ENCODE measurements around the gene PPT1. TPM values are rescaled to one million over a fixed set of nuclear protein-coding genes. Genes with fewer than 3 reads are reported as not detected.
A peak's percentile ranks its signal among the peaks of the same experiment; 100 is the strongest.

The PPT1 gene
- polyA plus RNA-seq, 2 of the 4 experiments (the other 2 are of a cell fraction) = 40.2 to 56.7 TPM

DNA sequence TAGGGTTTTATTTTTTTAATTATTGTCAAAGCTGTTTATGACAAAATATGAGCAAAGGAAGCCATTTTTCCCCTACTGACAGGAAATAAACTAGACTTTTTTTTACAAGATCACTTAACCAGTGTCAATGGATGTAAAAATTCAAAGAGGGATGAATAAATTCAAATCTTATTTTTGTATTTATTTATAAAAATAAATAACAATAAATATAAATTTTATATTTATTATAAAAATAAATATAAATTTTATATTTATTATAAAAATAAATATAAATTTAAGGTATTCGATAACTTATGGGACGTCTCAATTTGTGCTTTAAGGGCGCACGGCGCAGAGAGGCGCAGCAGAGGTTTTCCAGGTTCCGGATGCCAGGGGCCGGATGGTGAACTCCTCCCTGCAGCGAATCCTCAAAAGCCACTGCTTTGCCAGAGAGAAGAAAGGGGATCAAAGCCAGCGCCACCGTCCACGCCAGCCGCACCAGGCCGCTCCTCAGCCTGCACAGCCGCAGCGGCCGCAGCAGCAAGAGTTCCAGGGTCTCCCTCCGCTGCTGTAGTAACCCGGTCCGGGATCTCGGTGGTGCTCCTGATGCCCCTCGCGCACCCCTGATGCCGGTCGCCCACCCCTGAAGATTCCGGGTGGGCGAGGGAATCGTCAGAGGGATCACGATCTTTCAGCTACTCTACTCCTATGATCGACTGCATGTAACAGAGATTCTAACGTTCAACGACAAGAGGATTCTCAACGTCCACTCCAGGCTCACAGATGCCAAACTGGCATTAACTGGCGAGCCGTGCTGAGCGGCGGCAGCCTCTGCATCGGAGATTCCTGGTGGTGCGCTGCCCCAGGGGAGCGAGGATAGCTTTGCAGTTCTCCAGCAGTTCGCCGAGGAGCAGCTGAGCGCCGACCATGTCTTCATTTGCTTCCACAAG is 35.6 kb upstream of the PPT1 start:
- ATAC-seq = no peak

DNA sequence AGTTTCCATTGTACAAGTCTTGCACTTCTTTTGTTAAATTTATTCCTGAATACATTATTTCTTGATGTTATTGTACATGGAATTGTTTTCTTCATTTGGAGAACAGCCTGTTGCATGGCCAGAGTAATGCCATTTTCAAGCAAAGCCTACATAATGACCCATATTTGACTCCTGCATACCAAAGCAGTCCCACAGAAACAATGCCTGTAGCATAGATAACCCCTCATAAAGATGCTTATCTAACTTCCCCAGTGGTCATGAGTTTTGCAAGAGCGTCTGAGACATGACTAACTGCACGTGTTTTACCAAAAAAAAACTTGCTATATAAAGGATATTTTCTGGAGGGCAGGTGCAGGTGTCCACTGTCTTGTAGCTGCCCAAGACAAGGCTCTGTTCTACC is 33.8 kb upstream of the PPT1 start:
- no peak for TF ChIP-seq EHMT2 (IDR thresholded peaks at IDR 0.05; ENCODE audit: low read depth)
- TF ChIP-seq GATA3 (IDR thresholded peaks at IDR 0.05; ENCODE audit: borderline replicate concordance) = peak; percentile 63; the same call in 1 of the 2 replicates
- ATAC-seq (no peak), DNase-seq (ENCODE audit: low read depth in 1 of 2, low spot score in 1 of 2) (peak in 1 of 2 experiments; percentile 28), FAIRE-seq (no peak)
- POLR2A ChIA-PET = no interaction called here
- H3K4me3 ChIP-seq = no peak overlapping the region
- H3K4me2 ChIP-seq = no peak overlapping the region
- CTCF ChIA-PET = interaction anchor here (0.6 to 1.4 kb wide), 2 partner anchors 31 to 49 kb away, joined by 3 to 4 read pairs; no protein-coding TSS in a partner anchor
- WGBS (ENCODE audit: missing lambda C conversion rate) = 0% methylated on average over 2 of the region's 2 CpGs
- H3K9me3 ChIP-seq = no peaks in the 10 kb centered on the region
- no peak overlapping the region for H3K27ac ChIP-seq
- no peaks in the 10 kb centered on the region for H3K4me1 ChIP-seq

More for the DNA sequence above, 35.6 kb upstream of the PPT1 start:
- H3K9me3 ChIP-seq = no peaks in the 10 kb centered on the region
- DNase-seq (ENCODE audit: low read depth in 1 of 2, low spot score in 1 of 2) (no peak), FAIRE-seq (no peak)
- CTCF ChIA-PET = interaction anchor here (0.6 to 2.3 kb wide), 4 partner anchors 11 to 275 kb away, joined by 3 to 13 read pairs (median 4); no protein-coding TSS in a partner anchor
- no peaks in the 10 kb centered on the region for H3K4me1 ChIP-seq
- WGBS (ENCODE audit: missing lambda C conversion rate) = 83% methylated on average over 34 of the region's 44 CpGs
- H3K4me2 ChIP-seq = no peak overlapping the region
- TF ChIP-seq JUNB (IDR thresholded peaks at IDR 0.05) = no peak
- no peak for TF ChIP-seq PBX3 (IDR thresholded peaks at IDR 0.05)
- H3K4me3 ChIP-seq = no peak overlapping the region
- H3K27ac ChIP-seq = no peak overlapping the region
- POLR2A ChIA-PET = no interaction called here

DNA sequence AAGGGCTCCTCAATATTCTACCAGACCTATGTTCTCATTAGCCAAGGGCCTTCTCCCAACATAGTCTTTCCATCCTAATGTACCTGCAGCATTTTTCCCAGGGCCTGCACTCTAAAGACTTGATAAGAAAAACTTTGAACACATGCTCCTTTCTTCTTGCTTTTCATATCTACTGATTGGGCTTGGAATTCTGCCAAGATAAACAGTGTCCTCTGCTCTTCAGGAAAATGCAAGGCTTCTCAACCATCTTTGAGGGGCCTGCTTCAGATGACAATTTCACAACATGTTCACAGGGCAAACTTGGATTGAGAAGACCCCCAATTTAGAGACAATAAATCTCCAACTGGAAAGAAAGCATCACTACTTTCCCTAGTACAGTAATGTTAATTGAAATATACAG is 25.8 kb upstream of the PPT1 start:
- H3K9me3 ChIP-seq = no peaks in the 10 kb centered on the region
- CTCF ChIA-PET = no interaction called here
- FAIRE-seq = no peak
- no peak for DNase-seq (ENCODE audit: low read depth in 1 of 2, low spot score in 1 of 2)
- no peaks in the 10 kb centered on the region for H3K4me1 ChIP-seq
- no peak overlapping the region for H3K4me2 ChIP-seq
- ATAC-seq = no peak
- H3K27ac ChIP-seq = no peak overlapping the region
- POLR2A ChIA-PET = no interaction called here
- TF ChIP-seq GATA3 (IDR thresholded peaks at IDR 0.05; ENCODE audit: borderline replicate concordance) (no peak), MYC (IDR thresholded peaks at IDR 0.05; ENCODE audit: borderline replicate concordance, low read length) (no peak), CTCF (IDR thresholded peaks at IDR 0.05) (no peak), PBX3 (IDR thresholded peaks at IDR 0.05) (no peak), NR3C1 (IDR thresholded peaks at IDR 0.05) (no peak), SREBF2 (IDR thresholded peaks at IDR 0.05) (no peak), RNF2 (IDR thresholded peaks at IDR 0.05; ENCODE audit: borderline replicate concordance, low read depth) (no peak), KDM1A (IDR thresholded peaks at IDR 0.05; ENCODE audit: low read depth) (no peak), ZC3H11A (IDR thresholded peaks at IDR 0.05) (no peak), ZNF302 (CRISPR knock-in tag; IDR thresholded peaks at IDR 0.05) (no peak)
- TF ChIP-seq, protein P1, sequence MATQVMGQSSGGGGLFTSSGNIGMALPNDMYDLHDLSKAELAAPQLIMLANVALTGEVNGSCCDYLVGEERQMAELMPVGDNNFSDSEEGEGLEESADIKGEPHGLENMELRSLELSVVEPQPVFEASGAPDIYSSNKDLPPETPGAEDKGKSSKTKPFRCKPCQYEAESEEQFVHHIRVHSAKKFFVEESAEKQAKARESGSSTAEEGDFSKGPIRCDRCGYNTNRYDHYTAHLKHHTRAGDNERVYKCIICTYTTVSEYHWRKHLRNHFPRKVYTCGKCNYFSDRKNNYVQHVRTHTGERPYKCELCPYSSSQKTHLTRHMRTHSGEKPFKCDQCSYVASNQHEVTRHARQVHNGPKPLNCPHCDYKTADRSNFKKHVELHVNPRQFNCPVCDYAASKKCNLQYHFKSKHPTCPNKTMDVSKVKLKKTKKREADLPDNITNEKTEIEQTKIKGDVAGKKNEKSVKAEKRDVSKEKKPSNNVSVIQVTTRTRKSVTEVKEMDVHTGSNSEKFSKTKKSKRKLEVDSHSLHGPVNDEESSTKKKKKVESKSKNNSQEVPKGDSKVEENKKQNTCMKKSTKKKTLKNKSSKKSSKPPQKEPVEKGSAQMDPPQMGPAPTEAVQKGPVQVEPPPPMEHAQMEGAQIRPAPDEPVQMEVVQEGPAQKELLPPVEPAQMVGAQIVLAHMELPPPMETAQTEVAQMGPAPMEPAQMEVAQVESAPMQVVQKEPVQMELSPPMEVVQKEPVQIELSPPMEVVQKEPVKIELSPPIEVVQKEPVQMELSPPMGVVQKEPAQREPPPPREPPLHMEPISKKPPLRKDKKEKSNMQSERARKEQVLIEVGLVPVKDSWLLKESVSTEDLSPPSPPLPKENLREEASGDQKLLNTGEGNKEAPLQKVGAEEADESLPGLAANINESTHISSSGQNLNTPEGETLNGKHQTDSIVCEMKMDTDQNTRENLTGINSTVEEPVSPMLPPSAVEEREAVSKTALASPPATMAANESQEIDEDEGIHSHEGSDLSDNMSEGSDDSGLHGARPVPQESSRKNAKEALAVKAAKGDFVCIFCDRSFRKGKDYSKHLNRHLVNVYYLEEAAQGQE (IDR thresholded peaks at IDR 0.05) = no peak
- TF ChIP-seq, protein P2, sequence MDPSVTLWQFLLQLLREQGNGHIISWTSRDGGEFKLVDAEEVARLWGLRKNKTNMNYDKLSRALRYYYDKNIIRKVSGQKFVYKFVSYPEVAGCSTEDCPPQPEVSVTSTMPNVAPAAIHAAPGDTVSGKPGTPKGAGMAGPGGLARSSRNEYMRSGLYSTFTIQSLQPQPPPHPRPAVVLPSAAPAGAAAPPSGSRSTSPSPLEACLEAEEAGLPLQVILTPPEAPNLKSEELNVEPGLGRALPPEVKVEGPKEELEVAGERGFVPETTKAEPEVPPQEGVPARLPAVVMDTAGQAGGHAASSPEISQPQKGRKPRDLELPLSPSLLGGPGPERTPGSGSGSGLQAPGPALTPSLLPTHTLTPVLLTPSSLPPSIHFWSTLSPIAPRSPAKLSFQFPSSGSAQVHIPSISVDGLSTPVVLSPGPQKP (IDR thresholded peaks at IDR 0.05; ENCODE audit: low read depth, low read length) = no peak
- H3K4me3 ChIP-seq = no peak overlapping the region

Measured in A549 (cell line).